K562 (cell line): ENCODE measurements around the gene SLAMF8. TPM values are rescaled to one million over a fixed set of nuclear protein-coding genes. Genes with fewer than 3 reads are reported as not detected.

Experiments
- ATAC-seq: fragments of 200-7000 bp; cut with Tn5 transposase; 3 replicates; pipeline ENCODE4 v1.9.1; 2020; ENCODE audit warnings: moderate library complexity
- BruUV-seq: library from RNA; stranded (reverse); fragments of 400-500 nt; replicated peaks from 2 replicates; lab custom pipeline; 2021; lab: Mats Ljungman, UMichigan
- CTCF ChIA-PET: fragments of 300-600 bp; formaldehyde crosslinking; extraction: SDS; loops from one replicate; lab custom pipeline; 2021; ENCODE audit warnings: low intra/inter-chr PET ratio; lab: Yijun Ruan, JAX
- POLR2A ChIA-PET: fragments of 300-600, 350-650 bp; sonication (Branson Sonifier 250); formaldehyde crosslinking; extraction: SDS; loops from one replicate; lab custom pipeline; 2021; ENCODE audit warnings: antibody characterized with exemption, inconsistent platforms; lab: Yijun Ruan, JAX
- DNase-seq, 4 experiments: peaks; one replicate each; pipeline versions ENCODE4 v3.0.0 to v3.0.0-alpha.2; 2011 to 2018; ENCODE audit warnings: low spot score in 3 of 4, mixed read lengths in 3 of 4; ENCODE audit errors: extremely low read depth in 1 of 4
- FAIRE-seq: peaks from 2 replicates; lab custom pipeline; 2011; peaks lifted over from hg19 to GRCh38; lab: Jason Lieb, UNC
- H2AFZ ChIP-seq: 2 replicates; pipeline ENCODE4 v1.6.0; 2011; ENCODE audit warnings: low read depth, low read length, control low read depth, inconsistent platforms
- H3K27ac ChIP-seq: fragments of 200-600 bp; 3 replicates; pipeline ENCODE4 v1.8.0; 2011; ENCODE audit warnings: low read depth, mild to moderate bottlenecking, control low read depth, inconsistent platforms, low read length, moderate library complexity, mixed read lengths; ENCODE audit errors: extremely low read depth
- H3K27me3 ChIP-seq, 2 experiments: fragments of 300-600 bp in 1 of 2; 2 replicates in 1 of 2; 3 replicates in 1 of 2; pipeline versions ENCODE4 v1.6.0 to v1.8.0; 2011; ENCODE audit warnings: inconsistent platforms in 2 of 2, low read length in 2 of 2, mild to moderate bottlenecking in 1 of 2, mixed read lengths in 1 of 2, moderate library complexity in 1 of 2; ENCODE audit not compliant: control insufficient read depth in 2 of 2, insufficient read depth in 2 of 2
- H3K36me3 ChIP-seq: fragments of 300-600 bp; 3 replicates; pipeline ENCODE4 v1.8.0; 2011; ENCODE audit warnings: mild to moderate bottlenecking, low read length, inconsistent platforms; ENCODE audit not compliant: control insufficient read depth, insufficient read depth
- H3K4me1 ChIP-seq, 2 experiments: fragments of 200-600 bp in 1 of 2; replicated peaks in 1 of 2; 2 replicates in 1 of 2; 3 replicates in 1 of 2; pipeline versions ENCODE4 v1.5.1 to v1.8.0; 2011; ENCODE audit warnings: inconsistent platforms in 2 of 2, low read length in 2 of 2, mild to moderate bottlenecking in 1 of 2, mixed read lengths in 1 of 2, moderate library complexity in 1 of 2; ENCODE audit not compliant: control insufficient read depth in 2 of 2, insufficient read depth in 2 of 2
- H3K4me2 ChIP-seq: 2 replicates; pipeline ENCODE4 v1.6.1; 2011; ENCODE audit warnings: low read length, control low read depth, inconsistent platforms, mixed read lengths; ENCODE audit not compliant: insufficient read depth
- H3K4me3 ChIP-seq: fragments of 200-600 bp; sonication (generic), shearing (Covaris generic); 2 replicates; pipeline ENCODE4 v1.5.1; 2016; ENCODE audit warnings: control low read depth, inconsistent platforms
- H3K79me2 ChIP-seq: fragments of 200-600 bp; 3 replicates; pipeline ENCODE4 v1.8.0; 2011; ENCODE audit warnings: low read length, inconsistent platforms; ENCODE audit not compliant: control insufficient read depth, insufficient read depth
- H3K9ac ChIP-seq, 2 experiments: 2 replicates each; pipeline versions ENCODE4 v1.6.0 to v1.6.1; 2011; ENCODE audit warnings: low read depth in 2 of 2, low read length in 2 of 2, control low read depth in 1 of 2, inconsistent platforms in 1 of 2, mild to moderate bottlenecking in 1 of 2, mixed read lengths in 1 of 2; ENCODE audit not compliant: insufficient read depth in 1 of 2
- H3K9me1 ChIP-seq: one replicate; pipeline ENCODE4 v1.6.0; 2011; ENCODE audit warnings: inconsistent platforms, mild to moderate bottlenecking, low read length, moderate library complexity; ENCODE audit not compliant: control insufficient read depth, insufficient read depth
- H3K9me3 ChIP-seq: replicated peaks from 2 replicates; pipeline ENCODE4 v1.5.1; 2011; ENCODE audit warnings: low read depth, low read length, inconsistent platforms; ENCODE audit not compliant: control insufficient read depth, insufficient read depth
- H4K20me1 ChIP-seq: replicated peaks from 2 replicates; pipeline ENCODE4 v1.6.1; 2011; ENCODE audit warnings: low read length, inconsistent platforms, mixed read lengths; ENCODE audit not compliant: control insufficient read depth, insufficient read depth
- CHD4 ChIP-seq: fragments of 200-600 bp; sonication (generic); IDR thresholded peaks from 3 replicates; pipeline ENCODE4 v1.6.1; 2012; ENCODE audit warnings: low read depth, mild to moderate bottlenecking, mixed read lengths, low read length, inconsistent platforms; ENCODE audit not compliant: insufficient read depth, insufficient replicate concordance, poor library complexity, severe bottlenecking
- ELF2 ChIP-seq: fragments of 250-450 bp; sonication (Bioruptor Pico); IDR thresholded peaks from 2 replicates; pipeline ENCODE4 v1.5.0; 2021; ENCODE audit warnings: mild to moderate bottlenecking
- ELK3 ChIP-seq: fragments of 450-650 bp; formaldehyde crosslinking; IDR thresholded peaks from 2 replicates; pipeline ENCODE4 v1.4.0; 2020; ENCODE audit warnings: mild to moderate bottlenecking
- HDAC3 ChIP-seq: fragments of 450-650 bp; IDR thresholded peaks from 2 replicates; pipeline ENCODE4 v1.6.1; 2018; ENCODE audit warnings: borderline replicate concordance, mild to moderate bottlenecking, moderate library complexity; ENCODE audit not compliant: partially characterized antibody
- MTA1 ChIP-seq: fragments of 450-650 bp; IDR thresholded peaks from 2 replicates; pipeline ENCODE4 v1.6.1; 2017; ENCODE audit warnings: borderline replicate concordance
- PYGO2 ChIP-seq: fragments of 450-650 bp; IDR thresholded peaks from 2 replicates; pipeline ENCODE4 v1.6.1; 2016; ENCODE audit warnings: mild to moderate bottlenecking, missing genetic modification characterization, moderate library complexity, missing compliant biosample characterization
- RCOR1 ChIP-seq, 2 experiments: IDR thresholded peaks; 2 replicates each; pipeline ENCODE4 v1.6.1; 2012; ENCODE audit warnings: low read depth in 2 of 2, low read length in 2 of 2, borderline replicate concordance in 1 of 2, improper control_type of control experiment in 1 of 2
- RFX5 ChIP-seq: IDR thresholded peaks from 2 replicates; pipeline ENCODE4 v1.6.1; 2011; ENCODE audit warnings: low read depth, mild to moderate bottlenecking, improper control_type of control experiment, low read length
- TCF7 ChIP-seq: sonication (generic); IDR thresholded peaks from 2 replicates; pipeline ENCODE4 v1.6.1; 2016; ENCODE audit warnings: antibody characterized with exemption, borderline replicate concordance
- TOE1 ChIP-seq, 2 experiments: fragments of 450-650 bp in 1 of 2; sonication (generic) in 1 of 2; formaldehyde crosslinking in 1 of 2; IDR thresholded peaks; 2 replicates each; pipeline versions ENCODE4 v1.7.1 to v1.8.0; 2016 to 2022; ENCODE audit warnings: borderline replicate concordance in 2 of 2, mild to moderate bottlenecking in 2 of 2, antibody characterized with exemption in 1 of 2, inconsistent platforms in 1 of 2, low read depth in 1 of 2, missing genetic modification reagents in 1 of 2, moderate library complexity in 1 of 2
- ZBTB43 ChIP-seq: sonication (generic); formaldehyde crosslinking; IDR thresholded peaks from 2 replicates; pipeline ENCODE4 v1.8.0; 2023; ENCODE audit warnings: mild to moderate bottlenecking, missing genetic modification reagents
- ZFP30 ChIP-seq: fragments of 250-450 bp; sonication (Bioruptor Pico); IDR thresholded peaks from 2 replicates; pipeline ENCODE4 v1.8.0; 2022; ENCODE audit warnings: moderate library complexity, mild to moderate bottlenecking, inconsistent platforms, borderline replicate concordance
- WGBS: fragments of 100-300 bp; shearing (Covaris generic); methylation state at CpG from one replicate; pipeline ENCODE4 v1.1.6; 2016; ENCODE audit warnings: low coverage, mixed read lengths; ENCODE audit not compliant: insufficient coverage; ENCODE audit errors: missing lambda C conversion rate; 5-methylcytosine and 5-hydroxymethylcytosine counted together
- in situ Hi-C: fragments of 300-500 bp; cut with MboI; formaldehyde crosslinking; loops from 4 replicates; pipeline ENCODE4 v1.15.0; 2018; ENCODE audit warnings: inconsistent platforms, mixed read lengths
- intact Hi-C: fragments of 100-400 bp; cut with micrococcal nuclease; formaldehyde crosslinking; loops from 2 replicates; pipeline ENCODE4 v1.14.2; 2022
- polyA plus RNA-seq, 8 experiments: library from polyadenylated mRNA; depleted of rRNA in 4 of 8; stranded (reverse) in 5 of 8; unstranded in 3 of 8; fragments of >200 nt; fragmentation: Nextera tagmentation in 2 of 8; fragmentation: Illumina TruSeq in 1 of 8; extraction: Ambion mirVana in 2 of 8; extraction: Trizol in 1 of 8; gene quantifications; 2 replicates each; pipeline versions ENCODE4 v1.2.1 to v1.2.3, GENCODE V29; 2011 to 2014; ENCODE audit warnings: inconsistent platforms in 1 of 8, missing spikeins in 1 of 8
- total RNA-seq, 7 experiments: library from RNA; depleted of rRNA in 6 of 7; stranded (reverse); fragments of >200 nt in 6 of 7; fragmentation: Illumina TruSeq in 2 of 7; extraction: Trizol in 2 of 7; gene quantifications; 2 replicates each; pipeline versions ENCODE4 v1.2.1 to v1.2.3, GENCODE V29; 2011 to 2021; ENCODE audit warnings: low replicate concordance in 1 of 7

SLAMF8 gene
- total and polyA plus RNA-seq, 9 of the 15 experiments (the other 6 are each of a cell fraction or from before 2014, with no cell fraction given) = not detected

GRCh38 chr1:159823406-159823805, 3.3 kb upstream of the SLAMF8 start:
- intact Hi-C loops = no loop called here
- Histone ChIP-seq H3K9me3 (no peaks in the 10 kb centered on the region), H2AFZ (no peak overlapping the region), H4K20me1 (no peaks in the 10 kb centered on the region), H3K4me2 (no peak overlapping the region), H3K4me3 (no peak overlapping the region), H3K36me3 (no peaks in the 10 kb centered on the region), H3K9me1 (no peaks in the 10 kb centered on the region), H3K27ac (no peak overlapping the region), H3K9ac (no peak overlapping the region), H3K27me3 (peaks cover 11 to 70% of the 10 kb centered on the region in 2 experiments; a peak in 4 of 5 replicates), H3K79me2 (no peaks in the 10 kb centered on the region), H3K4me1 (peaks cover 0 to under 1% of the 10 kb centered on the region in 2 experiments; a peak in 1 of 5 replicates)
- FAIRE-seq (no peak), ATAC-seq (no peak), DNase-seq (no peak)
- no peak for TF ChIP-seq ELF2
- TF ChIP-seq CHD4 = no peak
- TF ChIP-seq MTA1 = no peak
- TF ChIP-seq RCOR1 (IDR thresholded peaks at IDR 0.05; ENCODE audit: borderline replicate concordance in 1 of 2, low read depth in 2 of 2, low read length in 2 of 2) = no peak
- TF ChIP-seq ELK3 (CRISPR knock-in tag) = no peak
- TF ChIP-seq TOE1 (IDR thresholded peaks at IDR 0.05; ENCODE audit: borderline replicate concordance) = no peak
- no peak for TF ChIP-seq TOE1 (CRISPR knock-in tag; IDR thresholded peaks at IDR 0.05; ENCODE audit: borderline replicate concordance, low read depth)
- TF ChIP-seq ZBTB43 (CRISPR knock-in tag) = no peak
- TF ChIP-seq ZFP30 (CRISPR knock-in tag) = no peak
- no peak for TF ChIP-seq HDAC3
- TF ChIP-seq PYGO2 = no peak
- no peak for TF ChIP-seq TCF7
- no peak for TF ChIP-seq RFX5
- ChIA-PET POLR2A (no interaction called here), CTCF (no interaction called here)
- 0% methylated on average over 7 of the region's 7 CpGs for WGBS
- BruUV-seq = no TSS peak
- in situ Hi-C loops = no loop called here
